ENCODE results near the gene NCKAP1. TPM values are rescaled to one million over a fixed set of nuclear protein-coding genes. Genes with fewer than 3 reads are reported as not detected.
"Not testable (repeated sequence)": the region's sequence is repeated elsewhere in the genome, so short reads cannot be mapped to it uniquely, and the experiment has no call there.

Gene NCKAP1
- total RNA-seq, 1 donor from 2014 or later, result 153 TPM

GRCh38 chr2:183011743-183012142 is 26.5 kb downstream of the NCKAP1 start:
- DNase-seq (ENCODE audit: low spot score), result no peak
- intact Hi-C loops (cut with DNase I), result no loop called here

- no peak for DNase-seq (ENCODE audit: low spot score)
- intact Hi-C loops (cut with DNase I), result no loop called here
Observed at GRCh38 chr2:183010112-183010511, 28.1 kb downstream of the NCKAP1 start.

- DNase-seq (ENCODE audit: low spot score), result no peak
- intact Hi-C loops (cut with DNase I), result no loop called here
Observed at GRCh38 chr2:183009249-183009899, 28.9 kb downstream of the NCKAP1 start.

- intact Hi-C loops (cut with DNase I), result no loop called here
- DNase-seq (ENCODE audit: low spot score), result no peak
Observed at GRCh38 chr2:183001948-183002347, 36.3 kb downstream of the NCKAP1 start.

GRCh38 chr2:183000846-183001245 is 37.4 kb downstream of the NCKAP1 start:
- intact Hi-C loops (cut with DNase I), result no loop called here
- no peak for DNase-seq (ENCODE audit: low spot score)

GRCh38 chr2:182999348-183000028 is 38.8 kb downstream of the NCKAP1 start:
- intact Hi-C loops (cut with DNase I), result no loop called here
- DNase-seq (ENCODE audit: low spot score), result no peak

- intact Hi-C loops (cut with DNase I), result no loop called here
- no peak for DNase-seq (ENCODE audit: low spot score)
Observed at GRCh38 chr2:182994228-182994912, 43.9 kb downstream of the NCKAP1 start.

GRCh38 chr2:182982941-182983340 is 55.3 kb downstream of the NCKAP1 start:
- no peak for DNase-seq (ENCODE audit: low spot score)
- intact Hi-C loops (cut with DNase I), result loop anchor here (5.0 kb wide), 3 partner anchors 54 to 221 kb away; partner anchors contain the start of gene NCKAP1

- intact Hi-C loops (cut with DNase I), result loop anchor here (5.0 kb wide), 3 partner anchors 56 to 219 kb away; partner anchors contain the start of gene NCKAP1
- DNase-seq (ENCODE audit: low spot score), result not testable (repeated sequence)
Observed at GRCh38 chr2:182981475-182981874, 56.8 kb downstream of the NCKAP1 start.

- no peak for DNase-seq (ENCODE audit: low spot score)
- intact Hi-C loops (cut with DNase I), result loop anchor here (5.0 kb wide), 3 partner anchors 57 to 218 kb away; partner anchors contain the start of gene NCKAP1
Observed at GRCh38 chr2:182980652-182981051, 57.6 kb downstream of the NCKAP1 start.

- DNase-seq (ENCODE audit: low spot score), result no peak
- intact Hi-C loops (cut with DNase I), result loop anchor here (5.0 kb wide), 3 partner anchors 57 to 218 kb away; partner anchors contain the start of gene NCKAP1
Observed at GRCh38 chr2:182980115-182980514, 58.1 kb downstream of the NCKAP1 start.

GRCh38 chr2:182977463-182977862 is 60.8 kb downstream of the NCKAP1 start:
- intact Hi-C loops (cut with DNase I), result no loop called here
- DNase-seq (ENCODE audit: low spot score), result no peak

- no peak for DNase-seq (ENCODE audit: low spot score)
- intact Hi-C loops (cut with DNase I), result no loop called here
Observed at GRCh38 chr2:182973441-182974352, 64.6 kb downstream of the NCKAP1 start.

- intact Hi-C loops (cut with DNase I), result no loop called here
- DNase-seq (ENCODE audit: low spot score), result no peak
Observed at GRCh38 chr2:182972548-182972942, 65.7 kb downstream of the NCKAP1 start.

GRCh38 chr2:182971820-182972547 is 66.3 kb downstream of the NCKAP1 start:
- intact Hi-C loops (cut with DNase I), result no loop called here
- no peak for DNase-seq (ENCODE audit: low spot score)

- intact Hi-C loops (cut with DNase I), result no loop called here
- no peak for DNase-seq (ENCODE audit: low spot score)
Observed at GRCh38 chr2:182970486-182970885, 67.8 kb downstream of the NCKAP1 start.

- intact Hi-C loops (cut with DNase I), result no loop called here
Observed at GRCh38 chr2:182968493-182968892, 69.8 kb downstream of the NCKAP1 start.

GRCh38 chr2:182966356-182966755 is 71.9 kb downstream of the NCKAP1 start:
- intact Hi-C loops (cut with DNase I); DNase-seq (ENCODE audit: low spot score): not testable (repeated sequence)

More at GRCh38 chr2:182968493-182968892, 69.8 kb downstream of the NCKAP1 start:
- DNase-seq (ENCODE audit: low spot score), result no peak

- intact Hi-C loops (cut with DNase I), result no loop called here
Observed at GRCh38 chr2:182962641-182963040, 75.6 kb downstream of the NCKAP1 start.

More at GRCh38 chr2:182962641-182963040, 75.6 kb downstream of the NCKAP1 start:
- no peak for DNase-seq (ENCODE audit: low spot score)

Data from cardiac septum (tissue), 1 donor.